NCI-H2196 treated with DMSO at 0.1 percent for 48 hours (cell line): ENCODE measurements around the gene ZNF649.
"Not testable (repeated sequence)": the region's sequence is repeated elsewhere in the genome, so short reads cannot be mapped to it uniquely, and the experiment has no call there.

Experiments used
- DNase-seq: peaks from one replicate; lab custom pipeline; 2025; ENCODE audit not compliant: unreplicated experiment; lab: John Stamatoyannopoulos, UW

Gene ZNF649

DNA sequence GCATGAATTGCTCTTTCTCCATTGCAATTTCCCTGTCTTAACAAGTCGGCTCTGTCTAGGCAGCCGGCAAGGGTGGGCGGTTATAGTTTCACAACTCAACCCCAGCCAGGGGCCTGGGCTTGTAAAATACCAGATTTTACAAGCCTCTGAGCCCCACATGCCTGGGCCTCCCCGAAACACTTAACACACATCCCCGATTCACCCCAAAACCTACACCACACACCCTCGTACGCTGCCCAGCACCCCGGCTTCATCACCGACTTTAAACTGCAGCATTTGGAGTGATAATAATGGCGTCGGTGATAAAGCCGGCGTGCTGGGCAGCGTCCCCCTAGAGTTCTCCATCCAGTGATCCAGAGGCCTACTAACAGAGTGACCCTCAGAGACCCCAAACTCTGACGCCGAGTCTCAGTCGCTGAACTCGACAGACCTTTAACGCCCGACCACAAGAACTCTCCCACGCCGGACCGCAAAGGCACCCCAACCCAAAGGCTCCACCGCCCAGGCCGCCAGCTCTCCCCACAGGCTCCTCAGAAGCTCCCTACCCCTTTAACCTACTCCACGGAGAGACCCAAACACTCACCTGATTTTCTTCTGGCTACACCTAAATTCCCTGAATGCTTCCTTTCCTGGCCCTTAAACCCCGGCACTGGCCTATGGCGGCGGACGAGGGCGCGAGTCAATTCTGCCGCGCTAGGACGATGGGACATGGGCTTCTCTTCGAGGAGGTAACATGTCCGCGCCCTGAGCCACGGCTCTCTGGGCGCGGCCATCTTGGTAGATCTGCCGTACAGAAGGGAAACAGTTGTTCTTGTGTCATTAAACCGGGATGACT, at the start of gene ZNF649:
Gene ZNF649, minus strand, starts transcription at position 687 of the 835 bp plus-strand sequence. CDS start 4,910 bp downstream, outside the sequence.
- peak; percentile 66 for DNase-seq

DNA sequence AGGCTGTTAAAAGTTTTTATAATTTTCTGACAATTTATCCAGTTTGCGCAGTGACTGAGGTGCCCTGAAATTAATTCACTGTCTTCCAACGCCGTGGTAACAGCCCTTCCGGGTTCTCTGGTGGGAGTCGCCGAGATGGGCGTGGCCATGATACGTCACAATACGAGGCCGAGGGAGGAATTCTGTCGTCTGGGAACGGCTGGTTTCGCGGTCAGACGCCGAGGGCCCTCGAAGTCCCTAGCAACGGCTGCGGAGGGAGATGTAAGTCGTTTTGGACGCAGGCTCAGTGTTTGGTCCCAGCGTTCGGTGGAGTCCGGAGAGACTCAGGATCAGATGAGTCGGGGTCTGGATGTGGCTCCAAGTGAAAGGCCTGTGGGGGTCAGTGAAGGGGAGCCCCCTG, 44.2 kb upstream of the ZNF649 start:
- DNase-seq, result no peak

DNA sequence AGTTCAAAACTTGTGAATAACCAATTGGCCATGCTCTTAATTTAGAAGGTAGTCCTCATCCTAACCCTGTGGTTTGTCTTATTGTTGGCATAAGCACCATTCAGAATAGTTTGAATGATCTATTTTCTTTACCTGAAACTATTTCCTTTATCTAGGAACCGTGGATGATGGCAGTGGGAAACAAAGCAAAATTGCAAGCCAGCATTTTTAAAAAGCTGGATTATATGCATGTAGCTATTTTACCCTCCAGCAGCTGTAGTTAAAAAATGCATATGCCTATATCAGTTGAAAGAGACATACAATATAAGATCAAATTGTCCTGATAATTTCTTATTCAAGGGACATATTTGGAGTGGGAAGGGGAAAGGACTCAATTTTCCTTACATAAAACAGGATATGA, 41.8 kb upstream of the ZNF649 start:
- DNase-seq, result no peak

- no peak for DNase-seq
Observed at GRCh38 chr19:51944798-51945552, 40.2 kb upstream of the ZNF649 start.

DNA sequence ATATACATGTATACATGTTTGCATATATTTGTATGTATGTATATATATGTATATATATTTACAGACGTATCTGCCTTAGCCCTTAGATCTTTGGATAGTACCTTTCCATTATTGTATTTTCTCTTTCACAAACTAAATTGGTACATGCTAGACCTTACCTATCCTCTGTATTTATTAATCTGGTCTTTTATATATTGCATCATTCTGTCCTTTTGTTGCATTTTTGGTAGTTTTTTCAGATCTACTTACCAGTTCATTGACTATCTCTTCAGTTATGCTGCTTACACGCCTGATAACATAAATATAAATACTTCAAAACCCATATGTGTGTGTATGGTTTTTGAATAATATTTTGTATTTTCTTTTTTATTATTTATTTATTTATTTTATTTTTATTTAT, 34.1 kb upstream of the ZNF649 start:
- no peak for DNase-seq

DNA sequence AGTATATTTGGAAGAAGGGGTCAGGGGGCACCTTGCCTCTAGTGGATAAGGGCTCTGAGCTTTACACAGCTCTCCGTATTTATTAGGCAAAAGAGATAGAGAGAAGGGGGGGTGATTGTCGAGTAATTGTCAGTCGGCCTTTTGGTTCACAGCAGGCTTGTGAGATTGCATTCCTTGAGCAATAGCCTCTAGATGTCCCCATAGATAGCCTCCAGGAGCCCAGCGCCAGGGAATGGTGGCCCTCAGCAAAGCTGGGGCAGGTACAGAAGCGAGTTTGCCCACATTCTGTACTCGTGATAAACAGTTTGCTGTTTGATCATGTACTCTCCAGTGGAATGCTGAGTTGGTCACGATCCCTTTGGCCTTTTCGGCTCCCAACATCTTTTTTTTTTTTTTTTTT, 27.1 kb upstream of the ZNF649 start:
- no peak for DNase-seq

DNA sequence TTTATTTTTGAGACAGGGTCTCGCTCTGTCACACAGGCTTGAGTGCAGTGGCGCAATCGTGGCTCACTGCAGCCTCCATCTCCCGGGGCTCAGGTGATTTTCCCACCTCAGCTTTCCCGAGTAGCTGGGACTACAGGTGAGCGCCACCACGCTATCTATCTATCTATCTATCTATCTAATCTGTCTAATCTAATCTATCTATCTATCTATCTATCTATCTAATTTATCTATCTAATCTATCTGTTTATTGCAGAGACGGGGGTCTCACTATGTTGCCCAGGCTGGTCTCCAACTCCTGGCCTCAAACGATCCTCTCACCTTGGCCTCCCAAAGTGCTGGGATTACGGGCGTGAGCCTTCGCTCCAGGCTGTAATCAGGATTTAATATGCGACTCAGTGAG, 23.0 kb upstream of the ZNF649 start:
- DNase-seq, result no peak

DNA sequence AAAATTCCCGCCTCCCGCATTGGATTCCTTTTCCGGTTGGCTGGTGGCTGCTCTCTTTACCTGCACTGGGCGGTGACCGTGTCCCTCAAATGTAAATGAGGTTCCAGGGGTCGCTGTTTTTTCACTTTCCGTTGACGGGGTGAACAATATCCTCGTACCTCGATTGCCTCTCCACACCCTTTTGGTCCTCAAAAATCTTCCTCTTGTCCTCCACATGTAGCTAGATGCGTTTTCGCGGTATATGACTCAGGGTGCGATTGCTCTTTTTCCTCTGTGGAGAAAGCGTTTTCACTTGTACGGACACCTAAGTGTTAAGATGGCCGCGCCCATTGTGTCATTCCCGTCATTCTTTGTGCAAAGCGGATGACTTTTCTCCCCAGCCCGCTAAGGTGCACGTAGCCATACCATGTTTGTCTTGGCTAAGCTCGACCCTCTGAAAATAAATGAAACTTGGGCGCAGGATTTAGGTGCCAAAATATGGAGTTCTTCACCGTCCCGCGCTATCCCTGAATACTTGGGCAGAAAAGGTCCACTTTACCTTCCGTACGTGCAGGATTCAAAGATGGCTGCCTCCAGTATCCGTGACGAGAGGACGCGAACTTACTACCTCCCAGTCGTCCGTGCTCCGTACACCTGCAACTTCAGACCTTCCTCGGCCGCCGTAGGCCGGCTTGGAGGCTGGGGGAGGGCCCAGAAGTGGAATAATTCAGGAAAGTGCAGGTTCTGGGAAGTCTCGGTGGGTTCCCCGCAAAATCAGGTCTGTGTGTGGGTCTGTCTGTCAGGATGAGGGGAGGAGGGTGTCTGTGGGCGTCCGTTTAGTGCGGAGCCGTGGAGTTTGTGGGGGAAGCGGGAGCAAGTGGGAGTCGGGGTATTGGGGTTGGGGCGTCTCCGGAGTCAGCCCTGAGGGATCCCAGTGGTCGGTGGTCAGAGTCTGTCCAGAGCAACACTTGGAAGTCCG, 22.2 kb upstream of the ZNF649 start, which contains the start of gene ZNF613:
Gene ZNF613, plus strand, starts transcription at position 689 of the 958 bp plus-strand sequence. CDS start 8,749 bp downstream, outside the sequence.
- DNase-seq, result peak; percentile 85

GRCh38 chr19:51926426-51926783, 21.6 kb upstream of the ZNF649 start:
- DNase-seq, result no peak

GRCh38 chr19:51921949-51922348, 17.1 kb upstream of the ZNF649 start:
- DNase-seq, result no peak

GRCh38 chr19:51919606-51920005, 14.8 kb upstream of the ZNF649 start:
- DNase-seq, result no peak

DNA sequence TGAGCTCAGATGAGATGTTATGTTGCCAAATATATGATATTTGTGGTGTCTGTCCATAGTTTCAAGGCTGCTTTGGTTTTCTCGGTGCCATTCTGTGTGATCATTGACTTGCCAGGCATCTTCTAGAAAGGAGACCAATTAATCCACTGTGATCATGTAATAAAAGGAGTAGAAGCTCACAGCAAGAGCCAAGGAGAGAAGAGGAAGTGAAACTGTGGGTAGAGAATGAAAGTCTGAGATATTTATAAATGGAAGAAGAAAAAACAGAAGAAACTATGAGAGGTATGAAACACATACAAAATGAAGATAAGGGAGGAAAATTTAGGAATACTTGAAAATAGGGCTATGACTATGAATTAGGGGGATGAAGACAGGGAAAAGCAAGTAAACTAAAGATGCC, 11.3 kb upstream of the ZNF649 start:
- DNase-seq, result no peak

DNA sequence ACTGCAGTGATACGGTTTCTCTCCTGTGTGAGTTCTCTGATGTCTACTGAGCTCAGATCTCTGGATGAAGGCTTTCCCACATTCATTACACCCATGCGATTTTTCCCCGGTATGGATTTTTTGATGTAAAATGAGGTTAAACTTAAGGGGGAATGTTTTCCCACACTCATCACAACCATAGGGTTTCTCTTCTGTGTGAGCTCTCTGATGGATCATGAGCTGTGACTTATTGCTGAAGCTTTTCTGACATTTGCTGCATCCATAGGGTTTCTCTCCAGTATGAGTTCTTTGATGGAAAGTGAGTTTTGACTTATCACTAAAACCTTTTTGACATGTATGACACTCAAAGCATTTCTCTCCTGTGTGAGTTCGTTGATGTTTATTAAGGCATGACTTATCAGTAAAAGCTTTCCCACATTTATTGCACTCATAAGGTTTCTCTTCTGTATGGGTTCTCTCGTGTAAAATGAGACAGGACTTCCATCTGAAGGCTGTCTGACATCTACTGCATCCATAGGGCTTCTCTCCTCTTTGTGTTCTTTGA, 10.6 kb upstream of the ZNF649 start:
- DNase-seq, result no peak

GRCh38 chr19:51907981-51908380, 3.2 kb upstream of the ZNF649 start:
- not testable (repeated sequence) for DNase-seq

DNA sequence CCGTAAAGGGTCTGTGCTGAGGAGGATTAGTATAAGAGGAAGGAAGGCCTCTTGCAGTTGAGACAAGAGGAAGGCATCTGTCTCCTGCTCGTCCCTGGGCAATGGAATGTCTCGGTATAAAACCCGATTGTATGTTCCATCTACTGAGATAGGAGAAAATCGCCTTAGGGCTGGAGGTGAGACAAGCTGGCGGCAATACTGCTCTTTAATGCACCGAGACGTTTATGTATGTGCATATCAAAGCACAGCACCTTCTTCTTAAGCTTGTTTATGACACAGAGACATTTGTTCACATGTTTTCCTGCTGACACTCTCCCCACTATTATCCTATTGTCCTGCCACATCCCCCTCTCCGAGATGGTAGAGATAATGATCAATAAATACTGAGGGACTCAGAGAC, 1.3 kb upstream of the ZNF649 start:
- DNase-seq, result not testable (repeated sequence)

- not testable (repeated sequence) for DNase-seq
Observed at GRCh38 chr19:51905639-51906038, 822 bp upstream of the ZNF649 start.

- no peak for DNase-seq
Observed at GRCh38 chr19:51905206-51905605, 389 bp upstream of the ZNF649 start.

- no peak for DNase-seq
Observed at GRCh38 chr19:51903192-51903591, 1.6 kb downstream of the ZNF649 start.

DNA sequence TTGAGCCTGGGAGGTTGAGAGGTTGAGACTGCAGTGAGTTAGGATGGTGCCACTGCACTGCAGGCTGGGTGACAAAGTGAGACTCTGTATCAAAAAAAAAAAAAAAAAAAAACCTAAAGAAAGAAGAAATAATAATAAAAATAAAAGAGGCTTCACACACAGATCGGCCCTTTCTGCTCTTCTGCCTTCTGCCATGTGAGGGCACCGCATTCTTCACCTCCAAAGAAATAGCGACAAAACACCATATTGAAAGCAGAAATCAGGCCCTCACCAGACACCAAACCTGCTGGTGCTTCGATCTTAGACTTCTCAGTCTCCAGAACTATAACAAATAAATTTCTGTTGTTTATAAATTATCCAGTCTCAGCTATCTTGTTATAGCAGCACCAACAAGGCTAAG, 3.0 kb downstream of the ZNF649 start:
- DNase-seq, result no peak

GRCh38 chr19:51891193-51891747, 13.5 kb downstream of the ZNF649 start:
- DNase-seq, result no peak
